ENCODE data around the gene DYTN. TPM values are rescaled to one million over a fixed set of nuclear protein-coding genes. Genes with fewer than 3 reads are reported as not detected.

Gene DYTN, protein sequence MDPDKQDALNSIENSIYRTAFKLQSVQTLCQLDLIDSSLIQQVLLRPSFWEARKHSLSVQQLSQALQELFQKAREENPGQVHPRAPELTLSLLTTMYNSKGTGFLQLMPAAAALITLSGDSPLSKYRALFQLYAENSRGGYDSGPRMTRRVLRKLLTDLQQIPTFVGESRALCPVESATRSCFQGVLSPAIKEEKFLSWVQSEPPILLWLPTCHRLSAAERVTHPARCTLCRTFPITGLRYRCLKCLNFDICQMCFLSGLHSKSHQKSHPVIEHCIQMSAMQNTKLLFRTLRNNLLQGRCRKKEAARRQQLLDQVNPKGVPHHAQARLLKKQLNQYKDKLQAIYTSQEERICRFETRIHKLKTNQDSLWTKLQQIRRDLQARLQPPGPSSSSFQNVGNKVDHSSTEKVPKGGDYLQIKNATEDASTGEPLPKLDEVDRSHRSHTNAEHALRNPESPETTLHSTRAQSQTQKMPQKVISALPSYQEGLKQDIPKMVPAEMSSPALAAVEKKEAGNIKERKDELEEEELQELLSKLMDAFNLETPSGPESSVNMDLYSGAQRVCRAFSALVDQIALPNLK
- not detected in 2 replicates for total RNA-seq

DNA sequence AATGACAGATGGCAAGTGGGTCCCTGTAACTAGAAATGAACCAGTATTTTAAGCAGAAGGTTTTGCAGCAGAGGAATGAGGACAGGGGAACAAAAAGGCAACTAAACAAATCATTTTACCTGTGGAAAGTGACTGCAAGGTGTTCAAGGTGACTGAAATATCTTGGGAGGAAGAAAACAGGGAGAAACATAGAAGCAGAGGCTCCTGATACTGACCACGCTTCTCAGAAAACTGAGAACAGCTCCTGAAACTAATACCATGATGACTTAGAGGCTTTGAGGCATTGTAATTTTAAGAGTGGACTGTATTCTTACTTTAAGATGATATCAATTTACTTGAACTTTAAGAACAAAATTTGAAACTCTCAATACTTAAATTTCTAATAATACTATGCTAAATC, at the start of gene DYTN:
Gene DYTN (minus strand): TSS at position 101 of the 400 bp plus-strand sequence. CDS start 117 bp downstream, outside the sequence.

DNA sequence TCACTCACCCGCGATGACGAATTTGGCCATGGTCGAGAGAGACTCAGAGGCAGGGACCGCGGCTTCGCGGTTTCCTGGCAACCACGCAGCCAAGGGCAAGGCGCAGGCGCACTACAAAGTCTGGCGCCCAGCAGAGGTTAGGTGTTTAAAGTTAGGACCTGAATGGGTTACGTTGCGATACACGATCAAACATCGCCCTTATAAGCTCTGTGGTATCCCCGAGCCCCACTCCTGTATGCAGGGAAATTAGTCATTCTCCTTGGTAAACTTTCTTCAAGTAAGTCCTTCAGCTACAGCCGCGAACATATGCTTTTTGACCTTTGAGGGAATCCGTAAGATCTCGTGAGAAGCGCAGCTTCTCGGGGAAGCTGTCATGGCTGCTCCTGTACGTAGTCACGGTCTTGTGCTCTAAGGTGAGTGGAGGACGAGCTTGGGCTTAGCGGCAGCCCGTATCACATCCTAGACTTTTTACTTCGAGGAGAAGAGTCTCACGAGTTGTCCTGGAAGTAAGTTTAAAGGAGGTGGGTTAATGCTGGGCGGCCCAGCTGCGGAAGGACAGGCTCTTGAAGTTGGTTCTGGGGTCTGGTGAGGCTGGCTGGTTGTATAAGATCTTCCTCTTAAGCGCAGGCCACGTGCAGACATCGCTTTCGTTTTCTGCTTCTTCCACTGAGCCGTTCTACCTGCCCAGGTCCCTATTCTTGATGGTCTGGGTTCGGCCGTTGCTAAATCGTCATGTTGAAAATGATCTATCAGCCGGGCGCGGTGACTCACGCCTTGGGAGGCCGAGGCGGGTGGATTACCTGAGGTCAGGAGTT, 47.3 kb upstream of the DYTN start, which contains the start of the genes FASTKD2 and MDH1B:
Gene FASTKD2 (plus strand): TSS at position 365 of the 815 bp plus-strand sequence. CDS start 1,088 bp downstream, outside the sequence.
Gene MDH1B (minus strand): TSS at position 87 of the 815 bp plus-strand sequence. CDS start 57 bp downstream, at position 30.

DNA sequence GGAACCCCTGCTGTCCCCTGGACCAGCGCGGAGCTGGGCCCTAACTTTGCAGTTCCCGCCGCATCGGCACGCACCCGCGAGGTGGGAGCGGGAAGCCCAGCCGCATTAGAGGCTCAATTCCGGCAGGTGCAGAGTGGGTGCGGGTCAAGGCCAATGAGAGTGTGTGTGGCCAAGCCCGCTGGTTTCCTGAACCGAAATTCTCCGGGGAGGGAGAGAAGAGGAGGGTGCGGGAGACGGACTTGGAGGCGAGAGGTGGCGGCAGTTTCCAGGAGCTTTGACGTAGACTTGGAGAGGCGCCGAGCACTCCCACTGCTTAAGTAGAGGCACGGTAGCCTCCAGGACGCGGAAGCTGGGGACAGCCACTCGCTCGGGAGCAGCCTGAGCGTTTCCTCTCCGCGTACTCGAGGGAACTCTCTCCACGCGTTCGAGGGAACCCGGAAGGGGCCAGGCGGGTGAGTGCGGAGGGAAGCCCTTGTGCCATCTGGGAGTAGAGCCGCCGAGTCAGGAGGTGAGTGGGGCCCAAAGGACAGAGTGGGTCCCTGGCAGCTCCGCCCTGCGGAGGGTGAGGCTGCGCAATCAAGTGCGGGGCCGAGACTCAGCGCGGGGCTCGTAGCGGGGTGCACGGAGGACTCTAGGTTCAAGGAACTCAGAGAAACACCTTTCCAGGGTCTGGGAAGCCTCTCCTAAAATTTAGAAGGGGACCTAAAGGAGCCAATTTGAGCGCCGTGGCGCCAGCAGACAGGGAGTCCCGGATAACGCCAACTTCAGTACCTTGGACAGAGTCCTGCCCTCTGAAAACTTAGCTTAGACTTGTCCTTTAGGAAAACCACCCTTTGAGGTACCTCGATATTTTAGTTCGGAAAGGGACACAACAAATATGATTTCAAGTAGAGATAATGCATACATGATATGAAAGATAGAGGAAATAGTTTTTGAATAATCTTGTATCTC, 75.8 kb downstream of the DYTN start, which contains the start of gene FAM237A:
Gene FAM237A (plus strand): TSS at position 413 of the 951 bp plus-strand sequence. CDS start 1,750 bp downstream, outside the sequence.

Other genes starting within 250 kb of the DYTN start
- not detected in 2 replicates for gene FAM237A, start 75.9 kb downstream of the DYTN start, total RNA-seq
- gene MDH1B, start 46.9 kb upstream of the DYTN start, total RNA-seq = 0.33 and 0.72 TPM in 2 replicates
- 39.7 and 41.9 TPM in 2 replicates for gene FASTKD2, start 47.2 kb upstream of the DYTN start, total RNA-seq
- gene CPO, start 221.1 kb upstream of the DYTN start, total RNA-seq = not detected in 2 replicates